IMR-90 (cell line): ENCODE data around the gene IFT43. TPM values are rescaled to one million over a fixed set of nuclear protein-coding genes. Genes with fewer than 3 reads are reported as not detected.

Source experiments
- ATAC-seq: fragments of 200-7000 bp; cut with Tn5 transposase; 2 replicates; pipeline ENCODE4 v1.9.1; 2020; ENCODE audit warnings: low read depth, mild to moderate bottlenecking, moderate library complexity
- BruUV-seq: library from RNA; stranded (reverse); fragments of 400-500 nt; replicated peaks from 2 replicates; lab custom pipeline; 2021; lab: Mats Ljungman, UMichigan
- CTCF ChIA-PET: fragments of 300-600 bp; formaldehyde crosslinking; extraction: SDS; loops from one replicate; lab custom pipeline; 2021; ENCODE audit warnings: antibody characterized with exemption; lab: Yijun Ruan, JAX
- POLR2A ChIA-PET: fragments of 300-600 bp; sonication (Branson Sonifier 250); formaldehyde crosslinking; loops from one replicate; lab custom pipeline; 2022; ENCODE audit warnings: antibody characterized with exemption; ENCODE audit not compliant: unreplicated experiment; lab: Charles Lee
- DNase-seq: peaks from one replicate; pipeline ENCODE4 v3.0.0; 2013
- H2AFZ ChIP-seq: replicated peaks from 2 replicates; pipeline ENCODE3; 2013; ENCODE audit warnings: low read length, mild to moderate bottlenecking; ENCODE audit not compliant: poor library complexity
- H2AK5ac ChIP-seq: 2 replicates; pipeline ENCODE4 v1.6.1; 2013; ENCODE audit warnings: low read depth, low read length, inconsistent platforms
- H2AK9ac ChIP-seq: replicated peaks from 2 replicates; pipeline ENCODE3; 2013; ENCODE audit warnings: mild to moderate bottlenecking, low read depth, low read length, moderate library complexity; ENCODE audit not compliant: poor library complexity
- H2BK120ac ChIP-seq: 2 replicates; pipeline ENCODE4 v1.6.1; 2013; ENCODE audit warnings: low read depth, low read length, inconsistent platforms
- H2BK15ac ChIP-seq: 3 replicates; pipeline ENCODE4 v1.6.1; 2013; ENCODE audit warnings: low read depth, low read length, inconsistent platforms
- H2BK20ac ChIP-seq: 2 replicates; pipeline ENCODE4 v1.6.1; 2013; ENCODE audit warnings: low read depth, mild to moderate bottlenecking, inconsistent platforms, low read length, moderate library complexity
- H2BK5ac ChIP-seq: 2 replicates; pipeline ENCODE4 v1.6.1; 2013; ENCODE audit warnings: mild to moderate bottlenecking, low read depth, low read length, inconsistent platforms; ENCODE audit not compliant: poor library complexity, severe bottlenecking
- H3K14ac ChIP-seq: replicated peaks from 2 replicates; pipeline ENCODE4 v1.6.1; 2013; ENCODE audit warnings: low read depth, low read length, inconsistent platforms
- H3K18ac ChIP-seq: 2 replicates; pipeline ENCODE4 v1.6.1; 2013; ENCODE audit warnings: low read depth, low read length, control low read depth
- H3K23ac ChIP-seq: 2 replicates; pipeline ENCODE4 v1.6.1; 2013; ENCODE audit warnings: low read depth, low read length, inconsistent platforms
- H3K27ac ChIP-seq: 2 replicates; pipeline ENCODE4 v1.5.1; 2013; ENCODE audit warnings: mild to moderate bottlenecking, control low read depth, low read length; ENCODE audit not compliant: insufficient read depth
- H3K27me3 ChIP-seq: 2 replicates; pipeline ENCODE4 v1.6.1; 2013; ENCODE audit warnings: low read length; ENCODE audit not compliant: control insufficient read depth, insufficient read depth
- H3K36me3 ChIP-seq: 2 replicates; pipeline ENCODE4 v1.6.1; 2013; ENCODE audit warnings: low read length, mixed read lengths; ENCODE audit not compliant: control insufficient read depth, insufficient read depth
- H3K4ac ChIP-seq: 2 replicates; pipeline ENCODE4 v1.6.1; 2013; ENCODE audit warnings: low read depth, low read length, inconsistent platforms
- H3K4me1 ChIP-seq: 2 replicates; pipeline ENCODE4 v1.6.1; 2013; ENCODE audit warnings: low read length, mixed read lengths; ENCODE audit not compliant: control insufficient read depth, insufficient read depth
- H3K4me2 ChIP-seq: 2 replicates; pipeline ENCODE4 v1.6.1; 2013; ENCODE audit warnings: low read depth, mild to moderate bottlenecking, control low read depth, low read length, moderate library complexity
- H3K4me3 ChIP-seq: 2 replicates; pipeline ENCODE4 v1.5.1; 2013; ENCODE audit warnings: low read depth, mild to moderate bottlenecking, control low read depth, low read length, moderate library complexity; ENCODE audit not compliant: insufficient read depth
- H3K56ac ChIP-seq: 2 replicates; pipeline ENCODE4 v1.6.1; 2013; ENCODE audit warnings: low read length, inconsistent platforms; ENCODE audit not compliant: insufficient read depth; ENCODE audit errors: extremely low read depth
- H3K79me1 ChIP-seq, 2 experiments: 2 replicates each; pipeline ENCODE4 v1.6.1; 2013; ENCODE audit warnings: low read length in 2 of 2, inconsistent platforms in 1 of 2, low read depth in 1 of 2
- H3K9ac ChIP-seq: 2 replicates; pipeline ENCODE4 v1.6.1; 2013; ENCODE audit warnings: low read depth, low read length, control low read depth
- H3K9me1 ChIP-seq: 2 replicates; pipeline ENCODE4 v1.6.1; 2013; ENCODE audit warnings: low read length, inconsistent platforms; ENCODE audit not compliant: insufficient read depth
- H3K9me3 ChIP-seq: 2 replicates; pipeline ENCODE4 v1.6.1; 2013; ENCODE audit warnings: low read length; ENCODE audit not compliant: control insufficient read depth, insufficient read depth
- H4K20me1 ChIP-seq: 2 replicates; pipeline ENCODE4 v1.6.1; 2013; ENCODE audit warnings: low read length, inconsistent platforms; ENCODE audit not compliant: insufficient read depth
- H4K5ac ChIP-seq: 2 replicates; pipeline ENCODE4 v1.6.1; 2013; ENCODE audit warnings: mild to moderate bottlenecking, low read depth, low read length, control low read depth
- H4K8ac ChIP-seq, 2 experiments: 2 replicates each; pipeline ENCODE4 v1.6.1; 2013; ENCODE audit warnings: low read depth in 2 of 2, low read length in 2 of 2, control low read depth in 1 of 2, inconsistent platforms in 1 of 2
- H4K91ac ChIP-seq: 2 replicates; pipeline ENCODE4 v1.6.1; 2013; ENCODE audit warnings: low read depth, low read length, inconsistent platforms; ENCODE audit not compliant: insufficient read depth
- BHLHE40 ChIP-seq: fragments of 150-350 bp; IDR thresholded peaks from 2 replicates; pipeline ENCODE4 v1.6.1; 2016; ENCODE audit warnings: mild to moderate bottlenecking, low read depth, low read length
- CEBPB ChIP-seq: IDR thresholded peaks from 2 replicates; pipeline ENCODE4 v1.6.1; 2012; ENCODE audit warnings: low read depth, low read length, improper control_type of control experiment
- CHD1 ChIP-seq: IDR thresholded peaks from 2 replicates; pipeline ENCODE4 v1.6.1; 2012; ENCODE audit warnings: low read depth, low read length, improper control_type of control experiment
- ELK1 ChIP-seq: fragments of 150-350 bp; IDR thresholded peaks from 2 replicates; pipeline ENCODE4 v1.6.1; 2016; ENCODE audit warnings: low read depth, mild to moderate bottlenecking, low read length, moderate library complexity, borderline replicate concordance
- MAFK ChIP-seq: IDR thresholded peaks from 2 replicates; pipeline ENCODE4 v1.6.1; 2012; ENCODE audit warnings: low read depth, low read length, improper control_type of control experiment
- MAZ ChIP-seq: IDR thresholded peaks from 2 replicates; pipeline ENCODE4 v1.6.1; 2012; ENCODE audit warnings: low read depth, mild to moderate bottlenecking, low read length, improper control_type of control experiment, moderate library complexity, borderline replicate concordance
- MXI1 ChIP-seq: IDR thresholded peaks from 2 replicates; pipeline ENCODE4 v1.6.1; 2012; ENCODE audit warnings: low read depth, mild to moderate bottlenecking, low read length, moderate library complexity, borderline replicate concordance
- NFE2L2 ChIP-seq: fragments of 150-350 bp; IDR thresholded peaks from 2 replicates; pipeline ENCODE4 v1.6.1; 2016; ENCODE audit warnings: low read depth, mild to moderate bottlenecking, low read length
- POLR2A ChIP-seq: IDR thresholded peaks from 2 replicates; pipeline ENCODE4 v1.6.1; 2012; ENCODE audit warnings: mild to moderate bottlenecking, low read depth, low read length
- RCOR1 ChIP-seq: IDR thresholded peaks from 2 replicates; pipeline ENCODE4 v1.6.1; 2012; ENCODE audit warnings: mild to moderate bottlenecking, low read length, improper control_type of control experiment; ENCODE audit not compliant: insufficient replicate concordance
- RFX5 ChIP-seq: IDR thresholded peaks from 2 replicates; pipeline ENCODE4 v1.8.0; 2012; ENCODE audit warnings: low read depth, mild to moderate bottlenecking, low read length, moderate library complexity
- SMC3 ChIP-seq: fragments of 150-350 bp; IDR thresholded peaks from 2 replicates; pipeline ENCODE4 v1.6.1; 2016; ENCODE audit warnings: low read depth, mild to moderate bottlenecking, antibody characterized with exemption, low read length, moderate library complexity
- WGBS, 2 experiments: methylation state at CpG; one replicate each; pipeline versions ENCODE4 v1.1.5 to v1.1.7; 2013; ENCODE audit warnings: missing lambda C conversion rate in 2 of 2; ENCODE audit not compliant: insufficient read length in 1 of 2; ENCODE audit errors: extremely low coverage in 2 of 2; 5-methylcytosine and 5-hydroxymethylcytosine counted together
- dilution Hi-C: fragments of 300-500 bp; cut with HindIII; formaldehyde crosslinking; loops from one replicate; pipeline ENCODE4 v1.14.3; 2018; ENCODE audit warnings: low sequenced_read_pairs; ENCODE audit not compliant: unreplicated experiment
- in situ Hi-C: fragments of 300-500 bp; cut with MboI; formaldehyde crosslinking; loops from 3 replicates; pipeline ENCODE4 v1.14.3; 2019; ENCODE audit warnings: low sequenced_read_pairs, inconsistent platforms, mixed read lengths
- intact Hi-C: fragments of 100-400 bp; cut with micrococcal nuclease; formaldehyde crosslinking; loops from 2 replicates; pipeline ENCODE4 v1.10.0; 2022
- polyA plus RNA-seq, 3 experiments: library from polyadenylated mRNA; depleted of rRNA; stranded (reverse); fragments of >200 nt; gene quantifications; 2 replicates each; pipeline ENCODE4 v1.2.3, GENCODE V29; 2012; ENCODE audit warnings: low replicate concordance in 1 of 3
- total RNA-seq: library from RNA; depleted of rRNA; stranded (reverse); fragments of >200 nt; gene quantifications from 2 replicates; pipeline ENCODE4 v1.2.3, GENCODE V29; 2012
- TF ChIP-seq, protein P1 (sequence below): fragments of 150-350 bp; IDR thresholded peaks from 2 replicates; pipeline ENCODE4 v1.6.1; 2017; ENCODE audit warnings: mild to moderate bottlenecking, antibody characterized with exemption, low read length, low read depth
- TF ChIP-seq, protein P2 (sequence below): conservative IDR thresholded peaks from 2 replicates; pipeline ENCODE4 v1.5.1; 2012; ENCODE audit warnings: mild to moderate bottlenecking, low read depth, low read length, improper control_type of control experiment

Gene IFT43
- total and polyA plus RNA-seq, 2 of the 4 experiments (the other 2 are of a cell fraction): 41.4 to 43.2 TPM

DNA sequence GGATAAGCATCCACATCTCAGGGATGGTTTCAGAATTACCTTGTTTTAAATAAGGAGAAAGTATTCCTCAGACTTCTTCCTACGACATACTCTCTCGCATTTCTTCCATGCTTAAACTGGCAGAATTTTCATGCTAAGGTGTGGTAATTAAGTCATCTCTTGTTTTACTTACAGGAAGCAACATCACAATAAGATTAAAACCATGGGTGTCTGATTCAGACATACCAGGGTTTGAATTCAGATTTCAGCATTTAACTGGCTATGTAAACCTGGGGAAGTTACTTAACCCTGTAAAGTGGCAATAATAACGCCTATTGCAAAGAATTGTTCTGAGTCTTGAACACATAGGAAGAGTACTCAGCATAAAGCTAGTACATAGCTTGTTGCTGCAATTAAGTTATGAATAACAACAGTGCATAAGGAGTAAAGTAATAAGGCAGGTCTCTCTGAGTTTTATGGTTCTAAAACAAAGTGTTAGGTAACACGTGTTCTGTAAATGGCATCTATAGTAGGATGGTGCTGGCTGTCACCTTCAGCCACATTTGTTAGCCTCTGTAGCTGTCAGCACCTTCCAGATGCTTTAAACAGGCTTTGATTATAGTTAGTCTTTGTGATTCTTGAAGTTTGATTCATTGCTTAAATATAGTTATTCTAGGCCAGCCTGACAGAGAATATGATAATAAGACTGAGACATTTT lies 38.8 kb downstream of the IFT43 start:
- ChIA-PET CTCF (no interaction called here), POLR2A (no interaction called here)
- Histone ChIP-seq H3K4me2 (no peak overlapping the region), H2BK20ac (no peak overlapping the region), H4K20me1 (no peaks in the 10 kb centered on the region), H3K27me3 (no peaks in the 10 kb centered on the region), H3K36me3 (peaks cover 16% of the 10 kb centered on the region), H3K18ac (no peak overlapping the region), H2BK120ac (no peak overlapping the region), H2BK15ac (no peak overlapping the region), H3K9me1 (no peaks in the 10 kb centered on the region), H4K5ac (no peak overlapping the region), H2AFZ (no peak overlapping the region), H3K27ac (no peak overlapping the region), H2AK5ac (no peak overlapping the region), H2AK9ac (no peak overlapping the region), H3K56ac (no peak overlapping the region), H3K4me1 (no peaks in the 10 kb centered on the region), H3K4ac (no peak overlapping the region), H3K9ac (no peak overlapping the region), H4K91ac (no peak overlapping the region), H4K8ac (no peak overlapping the region), H3K9me3 (no peaks in the 10 kb centered on the region), H2BK5ac (no peak overlapping the region), H3K23ac (no peak overlapping the region), H3K79me1 (peaks cover 5 to 7% of the 10 kb centered on the region in 2 experiments; a peak in 2 of 4 replicates), H3K14ac (no peak overlapping the region), H3K4me3 (no peak overlapping the region)
- intact Hi-C loops (no loop called here), dilution Hi-C loops (no loop called here), in situ Hi-C loops (no loop called here)
- BruUV-seq: no TSS peak
- TF ChIP-seq MAZ: no peak
- no peak for TF ChIP-seq RFX5
- no peak for TF ChIP-seq CEBPB
- TF ChIP-seq BHLHE40: no peak
- TF ChIP-seq CHD1: no peak
- no peak for TF ChIP-seq POLR2A
- TF ChIP-seq MAFK: no peak
- no peak for TF ChIP-seq MXI1
- no peak for TF ChIP-seq RCOR1
- no peak for TF ChIP-seq NFE2L2
- TF ChIP-seq, protein P1, sequence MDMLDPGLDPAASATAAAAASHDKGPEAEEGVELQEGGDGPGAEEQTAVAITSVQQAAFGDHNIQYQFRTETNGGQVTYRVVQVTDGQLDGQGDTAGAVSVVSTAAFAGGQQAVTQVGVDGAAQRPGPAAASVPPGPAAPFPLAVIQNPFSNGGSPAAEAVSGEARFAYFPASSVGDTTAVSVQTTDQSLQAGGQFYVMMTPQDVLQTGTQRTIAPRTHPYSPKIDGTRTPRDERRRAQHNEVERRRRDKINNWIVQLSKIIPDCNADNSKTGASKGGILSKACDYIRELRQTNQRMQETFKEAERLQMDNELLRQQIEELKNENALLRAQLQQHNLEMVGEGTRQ: no peak
- no peak for TF ChIP-seq SMC3
- TF ChIP-seq, protein P2, sequence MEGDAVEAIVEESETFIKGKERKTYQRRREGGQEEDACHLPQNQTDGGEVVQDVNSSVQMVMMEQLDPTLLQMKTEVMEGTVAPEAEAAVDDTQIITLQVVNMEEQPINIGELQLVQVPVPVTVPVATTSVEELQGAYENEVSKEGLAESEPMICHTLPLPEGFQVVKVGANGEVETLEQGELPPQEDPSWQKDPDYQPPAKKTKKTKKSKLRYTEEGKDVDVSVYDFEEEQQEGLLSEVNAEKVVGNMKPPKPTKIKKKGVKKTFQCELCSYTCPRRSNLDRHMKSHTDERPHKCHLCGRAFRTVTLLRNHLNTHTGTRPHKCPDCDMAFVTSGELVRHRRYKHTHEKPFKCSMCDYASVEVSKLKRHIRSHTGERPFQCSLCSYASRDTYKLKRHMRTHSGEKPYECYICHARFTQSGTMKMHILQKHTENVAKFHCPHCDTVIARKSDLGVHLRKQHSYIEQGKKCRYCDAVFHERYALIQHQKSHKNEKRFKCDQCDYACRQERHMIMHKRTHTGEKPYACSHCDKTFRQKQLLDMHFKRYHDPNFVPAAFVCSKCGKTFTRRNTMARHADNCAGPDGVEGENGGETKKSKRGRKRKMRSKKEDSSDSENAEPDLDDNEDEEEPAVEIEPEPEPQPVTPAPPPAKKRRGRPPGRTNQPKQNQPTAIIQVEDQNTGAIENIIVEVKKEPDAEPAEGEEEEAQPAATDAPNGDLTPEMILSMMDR: no peak
- TF ChIP-seq ELK1: no peak
- no peak for ATAC-seq
- no peak for DNase-seq
- WGBS, 2 experiments: no CpG with 5 or more reads among the region's 4 CpGs
